Mesenchymal stem cell (in vitro differentiated cells and primary cell): ENCODE measurements around the gene DNAJC3.

Experiments used
- DNase-seq: peaks from one replicate; pipeline ENCODE4 v3.0.0-alpha.2; 2013
- H2AFZ ChIP-seq: one replicate; pipeline ENCODE4 v1.6.1; 2013; ENCODE audit warnings: low read depth, mild to moderate bottlenecking, control low read depth, inconsistent platforms, low read length, moderate library complexity
- H2AK5ac ChIP-seq: 2 replicates; pipeline ENCODE4 v1.6.1; 2013; ENCODE audit warnings: low read length, moderate library complexity, mild to moderate bottlenecking, inconsistent platforms; ENCODE audit not compliant: severe bottlenecking
- H2BK120ac ChIP-seq: one replicate; pipeline ENCODE4 v1.6.1; 2013; ENCODE audit warnings: low read depth, mild to moderate bottlenecking, inconsistent platforms, low read length, moderate library complexity
- H2BK12ac ChIP-seq, 2 experiments: one replicate each; pipeline ENCODE4 v1.6.1; 2013; ENCODE audit warnings: inconsistent platforms in 2 of 2, low read length in 2 of 2, mild to moderate bottlenecking in 2 of 2, moderate library complexity in 2 of 2, control low read depth in 1 of 2
- H2BK15ac ChIP-seq: one replicate; pipeline ENCODE4 v1.6.1; 2013; ENCODE audit warnings: mild to moderate bottlenecking, low read depth, inconsistent platforms; ENCODE audit not compliant: poor library complexity, severe bottlenecking
- H2BK5ac ChIP-seq: 2 replicates; pipeline ENCODE4 v1.6.1; 2013; ENCODE audit warnings: low read depth, mild to moderate bottlenecking, low read length, control low read depth, inconsistent platforms; ENCODE audit not compliant: poor library complexity, severe bottlenecking
- H3K14ac ChIP-seq, 2 experiments: one replicate each; pipeline ENCODE4 v1.6.1; 2013; ENCODE audit warnings: inconsistent platforms in 2 of 2, low read length in 2 of 2, control low read depth in 1 of 2, mild to moderate bottlenecking in 1 of 2, moderate library complexity in 1 of 2
- H3K18ac ChIP-seq, 2 experiments: one replicate each; pipeline ENCODE4 v1.6.1; 2013; ENCODE audit warnings: inconsistent platforms in 2 of 2, low read length in 2 of 2, control low read depth in 1 of 2, low read depth in 1 of 2, mild to moderate bottlenecking in 1 of 2
- H3K23ac ChIP-seq, 2 experiments: one replicate each; pipeline ENCODE4 v1.6.1; 2013; ENCODE audit warnings: inconsistent platforms in 2 of 2, low read length in 2 of 2, mild to moderate bottlenecking in 2 of 2, moderate library complexity in 2 of 2, control low read depth in 1 of 2
- H3K27ac ChIP-seq: 2 replicates; pipeline ENCODE4 v1.5.1; 2013; ENCODE audit warnings: mild to moderate bottlenecking, moderate library complexity, low read length, control low read depth, inconsistent platforms; ENCODE audit not compliant: poor library complexity, severe bottlenecking
- H3K27me3 ChIP-seq, 2 experiments: 2 replicates each; pipeline versions ENCODE4 v1.6.1 to v1.7.0; 2013; ENCODE audit warnings: low read length in 2 of 2, mild to moderate bottlenecking in 2 of 2, moderate library complexity in 2 of 2, control low read depth in 1 of 2, inconsistent platforms in 1 of 2; ENCODE audit not compliant: control insufficient read depth in 1 of 2, insufficient read depth in 1 of 2
- H3K36me3 ChIP-seq, 2 experiments: 2 replicates each; pipeline versions ENCODE4 v1.6.1 to v1.7.0; 2013; ENCODE audit warnings: low read length in 2 of 2, control low read depth in 1 of 2, inconsistent platforms in 1 of 2, low read depth in 1 of 2, mild to moderate bottlenecking in 1 of 2; ENCODE audit not compliant: insufficient read depth in 2 of 2, control insufficient read depth in 1 of 2
- H3K4ac ChIP-seq, 2 experiments: one replicate each; pipeline ENCODE4 v1.6.1; 2013; ENCODE audit warnings: inconsistent platforms in 2 of 2, low read length in 2 of 2, mild to moderate bottlenecking in 2 of 2, moderate library complexity in 2 of 2, control low read depth in 1 of 2, low read depth in 1 of 2
- H3K4me1 ChIP-seq: 2 replicates; pipeline ENCODE4 v1.6.1; 2013; ENCODE audit warnings: low read depth, low read length, control low read depth; ENCODE audit not compliant: control insufficient read depth, insufficient read depth
- H3K4me2 ChIP-seq: 2 replicates; pipeline ENCODE4 v1.6.1; 2013; ENCODE audit warnings: low read length, mild to moderate bottlenecking, inconsistent platforms; ENCODE audit not compliant: poor library complexity, severe bottlenecking
- H3K4me3 ChIP-seq, 2 experiments: 2 replicates each; pipeline versions ENCODE4 v1.5.1 to v1.7.0; 2013; ENCODE audit warnings: low read length in 2 of 2, mild to moderate bottlenecking in 2 of 2, control low read depth in 1 of 2, low read depth in 1 of 2; ENCODE audit not compliant: insufficient read depth in 1 of 2
- H3K79me1 ChIP-seq: replicated peaks from 2 replicates; pipeline ENCODE4 v1.6.1; 2013; ENCODE audit warnings: mild to moderate bottlenecking, control low read depth, low read length, inconsistent platforms; ENCODE audit not compliant: poor library complexity, severe bottlenecking
- H3K9ac ChIP-seq: 2 replicates; pipeline ENCODE4 v1.7.0; 2013; ENCODE audit warnings: mild to moderate bottlenecking, low read length, moderate library complexity
- H3K9me3 ChIP-seq: 2 replicates; pipeline ENCODE4 v1.7.0; 2013; ENCODE audit warnings: mild to moderate bottlenecking, low read length; ENCODE audit not compliant: control insufficient read depth
- H4K8ac ChIP-seq: one replicate; pipeline ENCODE4 v1.6.1; 2013; ENCODE audit warnings: inconsistent platforms, mild to moderate bottlenecking, low read length, moderate library complexity
- H4K91ac ChIP-seq: one replicate; pipeline ENCODE4 v1.6.1; 2013; ENCODE audit warnings: mild to moderate bottlenecking, low read length, inconsistent platforms
- WGBS: methylation state at CpG from one replicate; pipeline ENCODE4 v1.1.7; 2013; ENCODE audit warnings: mixed read lengths; 5-methylcytosine and 5-hydroxymethylcytosine counted together

DNAJC3 gene

GRCh38 chr13:95801825-95802224 is 124.9 kb downstream of the DNAJC3 start:
- Histone ChIP-seq H4K8ac (no peak overlapping the region), H3K9ac (no peak overlapping the region), H3K4me2 (no peak overlapping the region), H3K27me3 (no peaks in the 10 kb centered on the region), H3K4ac (no peak overlapping the region), H3K36me3 (peaks cover 6 to 24% of the 10 kb centered on the region in 2 experiments), H2AK5ac (no peak overlapping the region), H2BK5ac (no peak overlapping the region), H3K4me3 (no peak overlapping the region), H3K9me3 (peaks cover 10% of the 10 kb centered on the region), H2AFZ (no peak overlapping the region), H3K79me1 (no peaks in the 10 kb centered on the region), H2BK15ac (no peak overlapping the region), H2BK120ac (no peak overlapping the region), H3K14ac (no peak overlapping the region), H3K23ac (no peak overlapping the region), H4K91ac (no peak overlapping the region), H3K4me1 (no peaks in the 10 kb centered on the region), H3K27ac (no peak overlapping the region), H3K18ac (no peak overlapping the region), H2BK12ac (no peak overlapping the region)
- 100% methylated on average over 3 of the region's 4 CpGs for WGBS
- no peak for DNase-seq

GRCh38 chr13:95805921-95806320 is 129.0 kb downstream of the DNAJC3 start:
- no peak overlapping the region for H3K4me3 ChIP-seq
- H3K27me3 ChIP-seq = no peaks in the 10 kb centered on the region
- DNase-seq = no peak
- no peak overlapping the region for H4K8ac ChIP-seq
- no peak overlapping the region for H3K4ac ChIP-seq
- H3K27ac ChIP-seq = no peak overlapping the region
- H3K4me1 ChIP-seq = no peaks in the 10 kb centered on the region
- no peak overlapping the region for H2BK12ac ChIP-seq
- H3K18ac ChIP-seq = no peak overlapping the region
- H2AK5ac ChIP-seq = no peak overlapping the region
- no peak overlapping the region for H3K23ac ChIP-seq
- H2AFZ ChIP-seq = no peak overlapping the region
- H3K4me2 ChIP-seq = no peak overlapping the region
- H4K91ac ChIP-seq = no peak overlapping the region
- no peak overlapping the region for H3K14ac ChIP-seq
- H3K36me3 ChIP-seq = peaks cover 9 to 20% of the 10 kb centered on the region in 2 experiments
- H2BK120ac ChIP-seq = no peak overlapping the region
- H2BK15ac ChIP-seq = no peak overlapping the region
- H3K9ac ChIP-seq = no peak overlapping the region
- no peak overlapping the region for H2BK5ac ChIP-seq
- H3K79me1 ChIP-seq = no peaks in the 10 kb centered on the region
- peaks cover 32% of the 10 kb centered on the region for H3K9me3 ChIP-seq

- Histone ChIP-seq H2AFZ (no peak overlapping the region), H2AK5ac (no peak overlapping the region), H3K4me2 (no peak overlapping the region), H3K27me3 (no peaks in the 10 kb centered on the region), H3K14ac (no peak overlapping the region), H4K8ac (no peak overlapping the region), H2BK5ac (no peak overlapping the region), H3K79me1 (peaks cover 2% of the 10 kb centered on the region), H3K9ac (no peak overlapping the region), H2BK12ac (no peak overlapping the region), H3K4ac (no peak overlapping the region), H3K9me3 (peaks cover 36% of the 10 kb centered on the region), H2BK120ac (no peak overlapping the region), H3K4me3 (peak overlapping the region in 1 of 2 experiments; percentile 39), H4K91ac (no peak overlapping the region), H3K18ac (no peak overlapping the region), H3K23ac (no peak overlapping the region), H3K36me3 (peaks cover 9 to 19% of the 10 kb centered on the region in 2 experiments), H2BK15ac (no peak overlapping the region), H3K4me1 (no peaks in the 10 kb centered on the region), H3K27ac (no peak overlapping the region)
- 92% methylated on average over 5 of the region's 5 CpGs for WGBS
- DNase-seq = no peak
These were observed 132.5 kb downstream of the DNAJC3 start for GRCh38 chr13:95809429-95809828.

GRCh38 chr13:95813139-95813538 is 136.2 kb downstream of the DNAJC3 start:
- no peak overlapping the region for H2AK5ac ChIP-seq
- H3K4me2 ChIP-seq = no peak overlapping the region
- no peak overlapping the region for H3K27ac ChIP-seq
- no peak overlapping the region for H3K4ac ChIP-seq
- no peak overlapping the region for H3K14ac ChIP-seq
- no peak overlapping the region for H3K18ac ChIP-seq
- peaks cover 18% of the 10 kb centered on the region for H3K9me3 ChIP-seq
- H3K4me3 ChIP-seq = no peak overlapping the region
- no peak overlapping the region for H4K8ac ChIP-seq
- H2BK12ac ChIP-seq = no peak overlapping the region
- H3K27me3 ChIP-seq = no peaks in the 10 kb centered on the region
- H2BK5ac ChIP-seq = no peak overlapping the region
- peaks cover 2% of the 10 kb centered on the region for H3K79me1 ChIP-seq
- H3K36me3 ChIP-seq = peaks cover 15 to 29% of the 10 kb centered on the region in 2 experiments
- WGBS = 96% methylated on average over 3 of the region's 3 CpGs
- H3K23ac ChIP-seq = no peak overlapping the region
- no peak overlapping the region for H4K91ac ChIP-seq
- no peak for DNase-seq
- H3K9ac ChIP-seq = no peak overlapping the region
- no peak overlapping the region for H2AFZ ChIP-seq
- no peaks in the 10 kb centered on the region for H3K4me1 ChIP-seq
- H2BK120ac ChIP-seq = no peak overlapping the region
- H2BK15ac ChIP-seq = no peak overlapping the region
